Tibial nerve (tissue), 4 donors: ENCODE measurements around the gene ANXA6. TPM values are rescaled to one million over a fixed set of nuclear protein-coding genes. Genes with fewer than 3 reads are reported as not detected.
A peak's percentile ranks its signal among the peaks of the same experiment; 100 is the strongest.

Experiments used
- DNase-seq, 2 donors: peaks; one replicate each; pipeline ENCODE4 v3.0.0-alpha.2; 2019; ENCODE audit warnings: low spot score in 2 of 2
- H3K27ac ChIP-seq, 4 donors: fragments of 200-600 bp; sonication (generic) in 3 of 4; one replicate each; pipeline ENCODE4 v1.5.1; 2017 to 2019; ENCODE audit warnings: mild to moderate bottlenecking in 1 of 4
- H3K27me3 ChIP-seq, 2 donors: fragments of 200-600 bp; sonication (generic) in 1 of 2; one replicate each; pipeline versions ENCODE4 v1.5.1 to v1.6.0; 2017 to 2019
- H3K36me3 ChIP-seq, 3 donors: fragments of 200-600 bp; sonication (generic); one replicate each; pipeline ENCODE4 v1.5.1; 2018 to 2019
- H3K4me1 ChIP-seq, 4 donors: fragments of 200-600 bp; sonication (generic) in 3 of 4; one replicate each; pipeline ENCODE4 v1.5.1; 2017 to 2019
- H3K4me3 ChIP-seq, 4 donors: fragments of 200-600 bp; sonication (generic) in 3 of 4; one replicate each; pipeline ENCODE4 v1.5.1; 2017 to 2019; ENCODE audit warnings: mild to moderate bottlenecking in 1 of 4, moderate library complexity in 1 of 4
- H3K9me3 ChIP-seq, 4 donors: fragments of 200-600 bp; sonication (generic) in 3 of 4; one replicate each; pipeline ENCODE4 v1.5.1; 2017 to 2019
- CTCF ChIP-seq, 5 experiments: fragments of 200-600 bp in 3 of 5; fragments of 450-650 bp in 2 of 5; sonication (generic) in 3 of 5; IDR thresholded peaks; one replicate each; pipeline ENCODE4 v1.5.1; 2016 to 2019; ENCODE audit warnings: antibody characterized with exemption in 5 of 5, mild to moderate bottlenecking in 3 of 5, moderate library complexity in 2 of 5
- EP300 ChIP-seq, 2 donors: sonication (generic); formaldehyde crosslinking; IDR thresholded peaks; one replicate each; pipeline ENCODE4 v1.6.1; 2017; ENCODE audit warnings: antibody characterized with exemption in 2 of 2, mild to moderate bottlenecking in 1 of 2
- POLR2A ChIP-seq, 2 donors: fragments of 450-650 bp; IDR thresholded peaks; one replicate each; pipeline ENCODE4 v1.6.1; 2017; ENCODE audit warnings: antibody characterized with exemption in 2 of 2, mild to moderate bottlenecking in 2 of 2, moderate library complexity in 2 of 2
- WGBS, 2 donors: methylation state at CpG; one replicate each; pipeline ENCODE4 v1.1.5; 2018; 5-methylcytosine and 5-hydroxymethylcytosine counted together
- total RNA-seq, 4 donors: library from RNA; depleted of rRNA; stranded (reverse); fragments of >200 nt; gene quantifications; one replicate each; pipeline ENCODE4 v1.1.0, GENCODE V29; 2016

Gene ANXA6
- total RNA-seq, 4 donors from 2014 or later, result 168 to 282 (median 181) TPM

GRCh38 chr5:151153300-151153699, 4.3 kb downstream of the ANXA6 start:
- H3K9me3 ChIP-seq, result no peaks in the 10 kb centered on the region
- TF ChIP-seq POLR2A (IDR thresholded peaks at IDR 0.05), result no peak
- TF ChIP-seq CTCF (IDR thresholded peaks at IDR 0.05), result no peak
- no peak for TF ChIP-seq EP300 (IDR thresholded peaks at IDR 0.05)
- no peak overlapping the region for H3K4me3 ChIP-seq
- peak overlapping the region in 3 of 4 donors; percentile 30 to 61 (median 32) for H3K27ac ChIP-seq
- no peaks in the 10 kb centered on the region for H3K27me3 ChIP-seq
- peaks cover 0 to 82% (median 59%) of the 10 kb centered on the region in 4 donors for H3K4me1 ChIP-seq
- H3K36me3 ChIP-seq, result no peaks in the 10 kb centered on the region
- 91 to 93% methylated on average over 3 of the region's 3 CpGs for WGBS, 2 donors
- DNase-seq, result no peak

GRCh38 chr5:151151793-151152192, 5.8 kb downstream of the ANXA6 start:
- no peaks in the 10 kb centered on the region for H3K27me3 ChIP-seq
- no peaks in the 10 kb centered on the region for H3K9me3 ChIP-seq
- TF ChIP-seq CTCF (IDR thresholded peaks at IDR 0.05) (no peak), EP300 (IDR thresholded peaks at IDR 0.05) (peak in 1 of 2 donors; percentile 70), POLR2A (IDR thresholded peaks at IDR 0.05) (no peak)
- peaks cover 0 to 11% (median 0%) of the 10 kb centered on the region in 3 donors for H3K36me3 ChIP-seq
- no peak for DNase-seq
- H3K27ac ChIP-seq, result peak overlapping the region; percentile 37 to 82 (median 70)
- H3K4me1 ChIP-seq, result peaks cover 0 to 81% (median 56%) of the 10 kb centered on the region in 4 donors
- no peak overlapping the region for H3K4me3 ChIP-seq
- WGBS, 2 donors, result 49 to 64% methylated on average over 5 of the region's 5 CpGs

- TF ChIP-seq EP300 (IDR thresholded peaks at IDR 0.05), result no peak
- no peak for TF ChIP-seq POLR2A (IDR thresholded peaks at IDR 0.05)
- no peak for TF ChIP-seq CTCF (IDR thresholded peaks at IDR 0.05)
Observed at GRCh38 chr5:151151263-151151660, 6.3 kb downstream of the ANXA6 start.

GRCh38 chr5:151150471-151151262, 6.9 kb downstream of the ANXA6 start:
- WGBS, 2 donors, result 22 to 24% methylated on average over 4 to 5 of the region's 5 CpGs
- DNase-seq, result no peak
- Histone ChIP-seq H3K4me1 (peaks cover 0 to 77% (median 48%) of the 10 kb centered on the region in 4 donors), H3K27ac (peak overlapping the region; percentile 37 to 82 (median 71)), H3K4me3 (no peak overlapping the region), H3K36me3 (peaks cover 0 to 18% (median 0%) of the 10 kb centered on the region in 3 donors), H3K9me3 (no peaks in the 10 kb centered on the region), H3K27me3 (no peaks in the 10 kb centered on the region)
- TF ChIP-seq POLR2A (IDR thresholded peaks at IDR 0.05) (no peak), CTCF (IDR thresholded peaks at IDR 0.05) (no peak), EP300 (IDR thresholded peaks at IDR 0.05) (no peak)

More at GRCh38 chr5:151151263-151151660, 6.3 kb downstream of the ANXA6 start:
- H3K9me3 ChIP-seq, result no peaks in the 10 kb centered on the region
- H3K4me3 ChIP-seq, result no peak overlapping the region
- no peaks in the 10 kb centered on the region for H3K27me3 ChIP-seq
- WGBS, 2 donors, result 21 to 34% methylated on average over 2 of the region's 2 CpGs
- H3K27ac ChIP-seq, result peak overlapping the region; percentile 37 to 82 (median 70)
- no peak for DNase-seq
- H3K36me3 ChIP-seq, result peaks cover 0 to 14% (median 0%) of the 10 kb centered on the region in 3 donors
- H3K4me1 ChIP-seq, result peaks cover 0 to 77% (median 53%) of the 10 kb centered on the region in 4 donors

- H3K4me3 ChIP-seq, result no peak overlapping the region
- no peak for TF ChIP-seq CTCF (IDR thresholded peaks at IDR 0.05)
- no peak for TF ChIP-seq EP300 (IDR thresholded peaks at IDR 0.05)
- H3K9me3 ChIP-seq, result no peaks in the 10 kb centered on the region
- no peak for DNase-seq
- H3K27me3 ChIP-seq, result no peaks in the 10 kb centered on the region
- 79 to 80% methylated on average over 7 of the region's 7 CpGs for WGBS, 2 donors
- no peak overlapping the region for H3K27ac ChIP-seq
- peaks cover 0 to 36% (median 0%) of the 10 kb centered on the region in 3 donors for H3K36me3 ChIP-seq
- H3K4me1 ChIP-seq, result peaks cover 0 to 65% (median 32%) of the 10 kb centered on the region in 4 donors
Observed at GRCh38 chr5:151148583-151148982, 9.0 kb downstream of the ANXA6 start.
